H9 (cell line): Measurements from ENCODE around the gene LRCOL1. TPM values are rescaled to one million over a fixed set of nuclear protein-coding genes. Genes with fewer than 3 reads are reported as not detected.

Experiments
- DNase-seq: peaks from one replicate; pipeline ENCODE4 v3.0.0-alpha.2; 2017
- H2AFZ ChIP-seq: one replicate; pipeline ENCODE4 v1.6.1; 2013; ENCODE audit warnings: mild to moderate bottlenecking, low read length, control low read depth, moderate library complexity
- H2AK5ac ChIP-seq: 2 replicates; pipeline ENCODE4 v1.6.1; 2013; ENCODE audit warnings: low read length, control low read depth, mixed read lengths; ENCODE audit not compliant: insufficient read length
- H2BK120ac ChIP-seq: one replicate; pipeline ENCODE4 v1.6.1; 2013; ENCODE audit warnings: low read depth, mild to moderate bottlenecking, low read length, control low read depth, inconsistent platforms; ENCODE audit not compliant: poor library complexity, severe bottlenecking
- H2BK12ac ChIP-seq: 2 replicates; pipeline ENCODE4 v1.6.1; 2013; ENCODE audit warnings: low read length, control low read depth, mixed read lengths, low read depth; ENCODE audit not compliant: insufficient read length
- H2BK15ac ChIP-seq: 2 replicates; pipeline ENCODE4 v1.6.1; 2013; ENCODE audit warnings: low read depth, low read length, control low read depth
- H2BK20ac ChIP-seq: one replicate; pipeline ENCODE4 v1.6.1; 2013; ENCODE audit warnings: low read depth, mild to moderate bottlenecking, low read length, control low read depth, inconsistent platforms; ENCODE audit not compliant: poor library complexity, severe bottlenecking
- H2BK5ac ChIP-seq: 2 replicates; pipeline ENCODE4 v1.6.1; 2013; ENCODE audit warnings: low read length, control low read depth, mixed read lengths; ENCODE audit not compliant: insufficient read length
- H3K14ac ChIP-seq: 2 replicates; pipeline ENCODE4 v1.6.1; 2013; ENCODE audit warnings: low read length, control low read depth; ENCODE audit not compliant: insufficient read depth
- H3K18ac ChIP-seq: 2 replicates; pipeline ENCODE4 v1.6.1; 2013; ENCODE audit warnings: low read depth, mild to moderate bottlenecking, mixed read lengths, low read length, control low read depth; ENCODE audit not compliant: insufficient read length
- H3K23ac ChIP-seq: 2 replicates; pipeline ENCODE4 v1.6.1; 2013; ENCODE audit warnings: low read length, control low read depth, mixed read lengths, low read depth; ENCODE audit not compliant: insufficient read length
- H3K23me2 ChIP-seq: 2 replicates; pipeline ENCODE4 v1.6.1; 2013; ENCODE audit warnings: low read depth, mild to moderate bottlenecking, mixed read lengths, low read length, control low read depth; ENCODE audit not compliant: insufficient read length, poor library complexity, severe bottlenecking
- H3K27ac ChIP-seq: 2 replicates; pipeline ENCODE4 v1.5.1; 2013; ENCODE audit warnings: low read length, control low read depth, mixed read lengths, low read depth; ENCODE audit not compliant: insufficient read length
- H3K27me3 ChIP-seq: 2 replicates; pipeline ENCODE4 v1.6.1; 2013; ENCODE audit warnings: low read length, control low read depth, inconsistent platforms; ENCODE audit not compliant: insufficient read depth
- H3K4ac ChIP-seq: 2 replicates; pipeline ENCODE4 v1.6.1; 2013; ENCODE audit warnings: low read depth, mild to moderate bottlenecking, control low read depth, inconsistent platforms, low read length, moderate library complexity
- H3K4me1 ChIP-seq: 2 replicates; pipeline ENCODE4 v1.6.1; 2013; ENCODE audit warnings: low read length, control low read depth, inconsistent platforms; ENCODE audit not compliant: insufficient read depth
- H3K4me2 ChIP-seq: 2 replicates; pipeline ENCODE4 v1.6.1; 2013; ENCODE audit warnings: low read length, control low read depth, mixed read lengths; ENCODE audit not compliant: insufficient read length, insufficient read depth
- H3K56ac ChIP-seq: 2 replicates; pipeline ENCODE4 v1.6.1; 2013; ENCODE audit warnings: low read depth, mild to moderate bottlenecking, mixed read lengths, low read length, control low read depth; ENCODE audit not compliant: insufficient read length
- H3K79me1 ChIP-seq: 2 replicates; pipeline ENCODE4 v1.6.1; 2013; ENCODE audit warnings: low read depth, mild to moderate bottlenecking, moderate library complexity, low read length, control low read depth, inconsistent platforms; ENCODE audit not compliant: insufficient read depth, poor library complexity, severe bottlenecking
- H3K79me2 ChIP-seq: 2 replicates; pipeline ENCODE4 v1.6.1; 2013; ENCODE audit warnings: low read length, control low read depth, inconsistent platforms; ENCODE audit not compliant: insufficient read depth
- H3K9ac ChIP-seq: 2 replicates; pipeline ENCODE4 v1.6.1; 2013; ENCODE audit warnings: low read length, control low read depth, mixed read lengths; ENCODE audit not compliant: insufficient read length; ENCODE audit errors: extremely low read depth
- H3K9me3 ChIP-seq: one replicate; pipeline ENCODE4 v1.6.1; 2013; ENCODE audit warnings: low read depth, low read length, inconsistent platforms; ENCODE audit not compliant: control insufficient read depth
- H3T11ph ChIP-seq: one replicate; pipeline ENCODE4 v1.6.1; 2013; ENCODE audit warnings: mild to moderate bottlenecking, low read length, control low read depth, inconsistent platforms
- H4K20me1 ChIP-seq: one replicate; pipeline ENCODE4 v1.6.1; 2013; ENCODE audit not compliant: control insufficient read depth, insufficient read length, insufficient read depth
- H4K5ac ChIP-seq: 2 replicates; pipeline ENCODE4 v1.6.1; 2013; ENCODE audit warnings: low read depth, mild to moderate bottlenecking, mixed read lengths, low read length, control low read depth; ENCODE audit not compliant: insufficient read length
- H4K8ac ChIP-seq: replicated peaks from 2 replicates; pipeline ENCODE4 v1.6.1; 2013; ENCODE audit warnings: low read length, control low read depth, mixed read lengths, low read depth; ENCODE audit not compliant: insufficient read length
- H4K91ac ChIP-seq: 2 replicates; pipeline ENCODE4 v1.6.1; 2013; ENCODE audit warnings: low read depth, mild to moderate bottlenecking, moderate library complexity, mixed read lengths, low read length, control low read depth; ENCODE audit not compliant: insufficient read length
- H3K27ac Mint-ChIP-seq, 3 experiments: 2 replicates in 2 of 3; 3 replicates in 1 of 3; pipeline ENCODE4 v1.8.0; 2020 to 2021; ENCODE audit warnings: mixed read lengths in 3 of 3, mild to moderate bottlenecking in 1 of 3, moderate library complexity in 1 of 3
- H3K27me3 Mint-ChIP-seq: 2 replicates; pipeline ENCODE4 v1.8.0; 2021; ENCODE audit warnings: low read depth, mild to moderate bottlenecking, moderate library complexity, mixed read lengths
- H3K36me3 Mint-ChIP-seq, 3 experiments: 2 replicates in 2 of 3; 3 replicates in 1 of 3; pipeline ENCODE4 v1.8.0; 2020 to 2021; ENCODE audit warnings: low read depth in 3 of 3, mixed read lengths in 3 of 3; ENCODE audit not compliant: insufficient read depth in 1 of 3
- H3K4me1 Mint-ChIP-seq, 2 experiments: 2 replicates each; pipeline ENCODE4 v1.8.0; 2020; ENCODE audit warnings: mixed read lengths in 2 of 2
- H3K4me3 Mint-ChIP-seq, 2 experiments: 2 replicates in 1 of 2; 3 replicates in 1 of 2; pipeline ENCODE4 v1.8.0; 2020 to 2021; ENCODE audit warnings: mild to moderate bottlenecking in 2 of 2, mixed read lengths in 2 of 2, moderate library complexity in 1 of 2
- H3K9me3 Mint-ChIP-seq, 2 experiments: 2 replicates in 1 of 2; 3 replicates in 1 of 2; pipeline ENCODE4 v1.8.0; 2020; ENCODE audit warnings: mild to moderate bottlenecking in 2 of 2, mixed read lengths in 2 of 2, moderate library complexity in 1 of 2
- CTCF ChIP-seq: fragments of 200-600 bp; sonication (generic); conservative IDR thresholded peaks from 3 replicates; pipeline ENCODE4 v1.8.0; 2021; ENCODE audit warnings: antibody characterized with exemption, mild to moderate bottlenecking
- WGBS: extraction: QIAGEN DNeasy Blood & Tissue Kit; methylation state at CpG from one replicate; pipeline ENCODE4 v1.1.7; 2013; ENCODE audit warnings: missing lambda C conversion rate, low lambda C conversion rate, mixed read lengths; ENCODE audit not compliant: insufficient read length; ENCODE audit errors: extremely low coverage; 5-methylcytosine and 5-hydroxymethylcytosine counted together
- total RNA-seq: library from RNA; stranded (reverse); gene quantifications from 2 replicates; pipeline ENCODE4 v1.2.1, GENCODE V29; 2021

The LRCOL1 gene
- total RNA-seq, 1 experiment from 2014 or later: not detected

GRCh38 chr12:132624186-132624855, 13.9 kb upstream of the LRCOL1 start:
- no peak overlapping the region for H2BK5ac ChIP-seq
- no peaks in the 10 kb centered on the region; the same call in 1 of the 2 replicates for H3K27me3 ChIP-seq
- H3K27ac Mint-ChIP-seq: no peak overlapping the region; a peak in 1 of 7 replicates
- WGBS: no CpG with 5 or more reads among the region's 22 CpGs
- H2AFZ ChIP-seq: no peak overlapping the region
- H3K9me3 ChIP-seq: no peaks in the 10 kb centered on the region
- no peaks in the 10 kb centered on the region for H3K23me2 ChIP-seq
- no peak overlapping the region for H2BK120ac ChIP-seq
- H3K14ac ChIP-seq: no peak overlapping the region
- H3K4me1 ChIP-seq: no peaks in the 10 kb centered on the region
- no peak overlapping the region for H3K4me3 Mint-ChIP-seq
- H2AK5ac ChIP-seq: no peak overlapping the region
- no peaks in the 10 kb centered on the region for H3K79me1 ChIP-seq
- H3K36me3 Mint-ChIP-seq: peaks cover 18 to 52% (median 30%) of the 10 kb centered on the region in 3 experiments; a peak in 6 of 7 replicates
- TF ChIP-seq CTCF: no peak
- H3K4ac ChIP-seq: no peak overlapping the region
- no peaks in the 10 kb centered on the region for H3K9me3 Mint-ChIP-seq
- H3K27me3 Mint-ChIP-seq: peaks cover 14% of the 10 kb centered on the region
- DNase-seq: no peak
- H3T11ph ChIP-seq: no peak overlapping the region
- no peak overlapping the region for H2BK12ac ChIP-seq
- no peak overlapping the region for H4K5ac ChIP-seq
- H3K79me2 ChIP-seq: no peaks in the 10 kb centered on the region
- H2BK20ac ChIP-seq: no peak overlapping the region
- no peak overlapping the region for H2BK15ac ChIP-seq
- H4K91ac ChIP-seq: no peak overlapping the region
- no peaks in the 10 kb centered on the region for H4K20me1 ChIP-seq
- H4K8ac ChIP-seq: no peak overlapping the region
- no peak overlapping the region for H3K9ac ChIP-seq
- H3K18ac ChIP-seq: no peak overlapping the region
- no peak overlapping the region for H3K23ac ChIP-seq
- H3K4me2 ChIP-seq: no peak overlapping the region
- no peak overlapping the region for H3K27ac ChIP-seq
- H3K56ac ChIP-seq: no peak overlapping the region
- H3K4me1 Mint-ChIP-seq: peaks cover 2 to 8% of the 10 kb centered on the region in 2 experiments; a peak in 1 of 4 replicates
